ENCODE data around the gene CRYGB.

The CRYGB gene

DNA sequence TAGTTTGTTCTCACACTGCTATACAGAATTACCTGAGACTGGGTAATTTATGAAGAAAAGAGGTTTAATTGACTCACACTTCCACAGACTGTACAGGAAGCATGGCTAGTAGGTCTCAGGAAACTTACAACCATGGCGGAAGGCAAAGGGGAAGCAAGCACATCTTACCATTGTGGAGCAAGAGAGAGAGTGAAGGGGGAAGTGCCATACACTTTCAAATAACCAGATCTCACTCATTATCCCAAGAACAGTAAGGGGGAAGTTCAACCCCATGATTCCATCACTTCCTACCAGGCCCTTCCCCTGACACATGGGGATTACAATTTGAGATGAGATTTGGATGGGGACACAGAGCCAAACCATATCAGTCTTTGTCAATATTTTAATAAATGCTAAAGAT, 5.0 kb upstream of the CRYGB start:
- TF ChIP-seq TCF12 (IDR thresholded peaks at IDR 0.05; ENCODE audit: low read depth) (no peak), EGR1 (IDR thresholded peaks at IDR 0.05) (no peak), CEBPB (IDR thresholded peaks at IDR 0.05) (no peak), FOXM1 (IDR thresholded peaks at IDR 0.05; ENCODE audit: borderline replicate concordance, low read depth) (no peak), ZBTB7A (IDR thresholded peaks at IDR 0.05; ENCODE audit: low read depth) (no peak), TEAD4 (IDR thresholded peaks at IDR 0.05) (no peak), TAF1 (IDR thresholded peaks at IDR 0.05; ENCODE audit: low read depth) (no peak), YY1 (IDR thresholded peaks at IDR 0.05; ENCODE audit: low read depth) (no peak), REST (IDR thresholded peaks at IDR 0.05; ENCODE audit: low read depth) (no peak), MAX (IDR thresholded peaks at IDR 0.05) (no peak), RAD21 (IDR thresholded peaks at IDR 0.05; ENCODE audit: low read depth) (no peak), NFIC (IDR thresholded peaks at IDR 0.05) (no peak), CREB1 (IDR thresholded peaks at IDR 0.05; ENCODE audit: low read depth) (no peak), EP300 (IDR thresholded peaks at IDR 0.05; ENCODE audit: borderline replicate concordance) (no peak)
- TF ChIP-seq, protein P1, sequence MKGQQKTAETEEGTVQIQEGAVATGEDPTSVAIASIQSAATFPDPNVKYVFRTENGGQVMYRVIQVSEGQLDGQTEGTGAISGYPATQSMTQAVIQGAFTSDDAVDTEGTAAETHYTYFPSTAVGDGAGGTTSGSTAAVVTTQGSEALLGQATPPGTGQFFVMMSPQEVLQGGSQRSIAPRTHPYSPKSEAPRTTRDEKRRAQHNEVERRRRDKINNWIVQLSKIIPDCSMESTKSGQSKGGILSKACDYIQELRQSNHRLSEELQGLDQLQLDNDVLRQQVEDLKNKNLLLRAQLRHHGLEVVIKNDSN (IDR thresholded peaks at IDR 0.05) = no peak

DNA sequence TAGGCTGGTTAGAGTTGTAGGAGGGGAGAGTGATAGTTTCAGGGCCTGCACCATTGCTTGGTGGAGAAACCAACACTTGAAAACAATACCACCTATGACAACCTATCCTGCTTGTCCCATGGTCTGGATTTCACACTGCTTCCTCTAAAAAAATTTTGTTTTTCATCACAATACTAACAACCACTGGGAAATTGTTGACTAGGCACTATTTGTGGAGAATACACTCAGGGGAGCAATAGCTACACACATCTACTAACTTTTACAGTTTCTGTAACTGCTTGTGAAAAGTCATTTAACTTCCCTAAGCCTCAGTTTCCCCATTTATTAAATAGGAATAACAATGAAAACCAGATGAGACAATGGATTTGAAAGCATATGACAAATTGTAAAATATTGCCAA, 4.1 kb upstream of the CRYGB start:
- TF ChIP-seq EP300 (IDR thresholded peaks at IDR 0.05; ENCODE audit: borderline replicate concordance) = no peak
- no peak for TF ChIP-seq CREB1 (IDR thresholded peaks at IDR 0.05; ENCODE audit: low read depth)

DNA sequence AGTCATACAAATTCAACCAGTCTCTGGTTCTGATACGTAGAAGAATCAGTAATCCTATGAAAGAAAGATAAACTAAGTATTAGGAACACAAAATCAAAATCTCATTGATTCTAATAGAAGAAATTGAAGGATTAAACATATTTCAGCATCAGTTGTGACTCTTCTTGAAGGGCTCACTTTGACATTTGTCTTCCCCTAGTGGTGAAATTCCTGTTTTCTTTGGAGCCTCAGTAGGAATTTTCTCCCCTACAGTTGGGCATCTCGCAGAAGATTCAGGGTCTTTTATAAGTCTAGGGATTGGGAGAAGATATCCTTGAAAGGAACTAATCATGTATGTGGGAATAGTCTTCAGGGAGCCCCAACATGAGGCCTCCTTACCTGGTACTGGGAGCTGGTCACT, 2.8 kb upstream of the CRYGB start:
- TF ChIP-seq CEBPB (IDR thresholded peaks at IDR 0.05) (no peak), TEAD4 (IDR thresholded peaks at IDR 0.05) (no peak), EGR1 (IDR thresholded peaks at IDR 0.05) (no peak), RAD21 (IDR thresholded peaks at IDR 0.05; ENCODE audit: low read depth) (peak; percentile 19; the same call in 1 of the 2 replicates)

- TF ChIP-seq, protein P1 (IDR thresholded peaks at IDR 0.05) = no peak
- TF ChIP-seq ZBTB7A (IDR thresholded peaks at IDR 0.05; ENCODE audit: low read depth) (no peak), CREB1 (IDR thresholded peaks at IDR 0.05; ENCODE audit: low read depth) (no peak), YY1 (IDR thresholded peaks at IDR 0.05; ENCODE audit: low read depth) (no peak), EP300 (IDR thresholded peaks at IDR 0.05; ENCODE audit: borderline replicate concordance) (no peak), TCF12 (IDR thresholded peaks at IDR 0.05; ENCODE audit: low read depth) (no peak), NFIC (IDR thresholded peaks at IDR 0.05) (no peak), CEBPB (IDR thresholded peaks at IDR 0.05) (no peak), TEAD4 (IDR thresholded peaks at IDR 0.05) (no peak), FOXM1 (IDR thresholded peaks at IDR 0.05; ENCODE audit: borderline replicate concordance, low read depth) (no peak), REST (IDR thresholded peaks at IDR 0.05; ENCODE audit: low read depth) (no peak), EGR1 (IDR thresholded peaks at IDR 0.05) (no peak), MAX (IDR thresholded peaks at IDR 0.05) (no peak), TAF1 (IDR thresholded peaks at IDR 0.05; ENCODE audit: low read depth) (no peak), RAD21 (IDR thresholded peaks at IDR 0.05; ENCODE audit: low read depth) (no peak)
Observed at GRCh38 chr2:208147759-208148158, 1.8 kb upstream of the CRYGB start.

DNA sequence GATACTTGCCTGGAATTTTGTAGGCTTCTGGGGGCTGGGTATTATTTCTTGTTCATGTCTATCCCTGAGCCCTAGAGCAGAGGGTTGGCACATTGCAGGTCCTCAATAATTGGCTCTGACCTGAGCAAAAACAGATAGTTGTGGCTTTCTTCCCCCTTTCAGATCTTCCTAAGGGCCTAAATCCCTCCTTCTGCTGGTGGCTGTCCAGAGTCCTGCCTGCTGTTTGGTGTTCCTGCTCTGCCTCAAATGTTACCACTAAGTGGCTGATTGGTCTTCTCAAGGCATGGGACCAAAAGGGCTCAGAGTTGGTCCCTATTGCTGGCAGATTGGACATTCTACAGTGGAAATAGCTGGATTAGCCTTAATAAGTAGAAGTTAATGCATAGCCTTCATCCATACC, 1.1 kb upstream of the CRYGB start:
- no peak for TF ChIP-seq ZBTB7A (IDR thresholded peaks at IDR 0.05; ENCODE audit: low read depth)
- peak; percentile 42; the same call in 1 of the 2 replicates for TF ChIP-seq REST (IDR thresholded peaks at IDR 0.05; ENCODE audit: low read depth)

All from Ishikawa (cell line).